Stimulated activated CD8-positive, alpha-beta memory T cell treated with anti-CD3 and anti-CD28 coated beads, Interleukin-7, amount 100 ng/mL, for 24 hours (primary cell): ENCODE measurements around the gene PSMD10.

Source experiments
- DNase-seq: peaks from one replicate; pipeline ENCODE4 v3.0.0-alpha.2; 2020; ENCODE audit warnings: low read depth

The PSMD10 gene

GRCh38 chrX:108091264-108091877 lies at the start of gene PSMD10, which contains the start of gene ATG4A:
TSS of gene PSMD10 (minus strand) at chrX:108091542. CDS start at chrX:108091520, 22 bp downstream.
TSS of gene ATG4A (plus strand) at chrX:108091778. CDS start at chrX:108091827, 49 bp downstream.
- DNase-seq = peak; percentile 71

- DNase-seq = no peak
Observed at GRCh38 chrX:108138814-108139702, 47.7 kb upstream of the PSMD10 start.

- DNase-seq = no peak
Observed at GRCh38 chrX:108134724-108135123, 43.4 kb upstream of the PSMD10 start.

- DNase-seq = no peak
Observed at GRCh38 chrX:108132876-108133275, 41.5 kb upstream of the PSMD10 start.

GRCh38 chrX:108132034-108132433 lies 40.7 kb upstream of the PSMD10 start:
- no peak for DNase-seq

GRCh38 chrX:108131471-108131870 lies 40.1 kb upstream of the PSMD10 start:
- no peak for DNase-seq

GRCh38 chrX:108130889-108131288 lies 39.5 kb upstream of the PSMD10 start:
- no peak for DNase-seq

- no peak for DNase-seq
Observed at GRCh38 chrX:108127152-108127551, 35.8 kb upstream of the PSMD10 start.

GRCh38 chrX:108126661-108127060 lies 35.3 kb upstream of the PSMD10 start:
- DNase-seq = no peak

GRCh38 chrX:108123591-108124366 lies 32.4 kb upstream of the PSMD10 start:
- no peak for DNase-seq

- no peak for DNase-seq
Observed at GRCh38 chrX:108122748-108123147, 31.4 kb upstream of the PSMD10 start.

GRCh38 chrX:108121291-108121690 lies 29.9 kb upstream of the PSMD10 start:
- no peak for DNase-seq

GRCh38 chrX:108117988-108118387 lies 26.6 kb upstream of the PSMD10 start:
- DNase-seq = no peak

- no peak for DNase-seq
Observed at GRCh38 chrX:108114541-108114940, 23.2 kb upstream of the PSMD10 start.

GRCh38 chrX:108105473-108105872 lies 14.1 kb upstream of the PSMD10 start:
- DNase-seq = no peak

GRCh38 chrX:108097380-108097779 lies 6.0 kb upstream of the PSMD10 start:
- no peak for DNase-seq

GRCh38 chrX:108091878-108092291 lies 543 bp upstream of the PSMD10 start:
- no peak for DNase-seq

GRCh38 chrX:108090491-108091263 lies 665 bp downstream of the PSMD10 start:
- no peak for DNase-seq

- no peak for DNase-seq
Observed at GRCh38 chrX:108088511-108088910, 2.8 kb downstream of the PSMD10 start.

- DNase-seq = no peak
Observed at GRCh38 chrX:108087792-108088191, 3.5 kb downstream of the PSMD10 start.

GRCh38 chrX:108081110-108081509 lies 10.2 kb downstream of the PSMD10 start:
- DNase-seq = no peak

GRCh38 chrX:108072746-108073145 lies 18.6 kb downstream of the PSMD10 start:
- no peak for DNase-seq
